Osteocyte (in vitro differentiated cells): ENCODE results near the gene PLEKHG2. TPM values are rescaled to one million over a fixed set of nuclear protein-coding genes. Genes with fewer than 3 reads are reported as not detected.

Source experiments
- DNase-seq: peaks from one replicate; pipeline ENCODE4 v3.0.0; 2021; ENCODE audit warnings: mixed read lengths; ENCODE audit not compliant: unreplicated experiment; ENCODE audit errors: extremely low spot score
- H3K27ac Mint-ChIP-seq: one replicate; pipeline ENCODE4 v1.8.0; 2021; ENCODE audit warnings: mild to moderate bottlenecking, mixed read lengths; ENCODE audit not compliant: unreplicated experiment
- H3K27me3 Mint-ChIP-seq: one replicate; pipeline ENCODE4 v1.8.0; 2021; ENCODE audit warnings: mixed read lengths; ENCODE audit not compliant: unreplicated experiment
- H3K36me3 Mint-ChIP-seq: one replicate; pipeline ENCODE4 v1.8.0; 2021; ENCODE audit warnings: mixed read lengths; ENCODE audit not compliant: unreplicated experiment
- H3K4me1 Mint-ChIP-seq: one replicate; pipeline ENCODE4 v1.8.0; 2021; ENCODE audit warnings: mixed read lengths; ENCODE audit not compliant: unreplicated experiment
- H3K4me3 Mint-ChIP-seq: one replicate; pipeline ENCODE4 v1.8.0; 2021; ENCODE audit warnings: mild to moderate bottlenecking, moderate library complexity, mixed read lengths; ENCODE audit not compliant: unreplicated experiment
- H3K9me3 Mint-ChIP-seq: one replicate; pipeline ENCODE4 v1.8.0; 2021; ENCODE audit warnings: mixed read lengths; ENCODE audit not compliant: unreplicated experiment
- CTCF ChIP-seq: fragments of 200-600 bp; sonication (generic); IDR thresholded peaks from 2 replicates; pipeline ENCODE4 v1.5.0; 2021; ENCODE audit warnings: antibody characterized with exemption, mild to moderate bottlenecking, moderate library complexity
- total RNA-seq: library from RNA; stranded (reverse); gene quantifications from 2 replicates; pipeline ENCODE4 v1.2.1, GENCODE V29; 2021

The PLEKHG2 gene
- total RNA-seq, 1 donor from 2014 or later: 150 TPM

GRCh38 chr19:39381910-39382611 is 30.4 kb upstream of the PLEKHG2 start:
- Mint-ChIP-seq H3K4me3 (no peak overlapping the region), H3K9me3 (no peaks in the 10 kb centered on the region), H3K4me1 (no peaks in the 10 kb centered on the region), H3K36me3 (peaks cover 46% of the 10 kb centered on the region), H3K27me3 (no peaks in the 10 kb centered on the region), H3K27ac (no peak overlapping the region)
- DNase-seq: no peak
- TF ChIP-seq CTCF: no peak

GRCh38 chr19:39382991-39383828 is 29.3 kb upstream of the PLEKHG2 start:
- no peak for DNase-seq
- Mint-ChIP-seq H3K4me3 (no peak overlapping the region), H3K27ac (peak overlapping the region; percentile 53), H3K36me3 (peaks cover 42% of the 10 kb centered on the region), H3K27me3 (no peaks in the 10 kb centered on the region), H3K9me3 (no peaks in the 10 kb centered on the region), H3K4me1 (no peaks in the 10 kb centered on the region)
- no peak for TF ChIP-seq CTCF

DNA sequence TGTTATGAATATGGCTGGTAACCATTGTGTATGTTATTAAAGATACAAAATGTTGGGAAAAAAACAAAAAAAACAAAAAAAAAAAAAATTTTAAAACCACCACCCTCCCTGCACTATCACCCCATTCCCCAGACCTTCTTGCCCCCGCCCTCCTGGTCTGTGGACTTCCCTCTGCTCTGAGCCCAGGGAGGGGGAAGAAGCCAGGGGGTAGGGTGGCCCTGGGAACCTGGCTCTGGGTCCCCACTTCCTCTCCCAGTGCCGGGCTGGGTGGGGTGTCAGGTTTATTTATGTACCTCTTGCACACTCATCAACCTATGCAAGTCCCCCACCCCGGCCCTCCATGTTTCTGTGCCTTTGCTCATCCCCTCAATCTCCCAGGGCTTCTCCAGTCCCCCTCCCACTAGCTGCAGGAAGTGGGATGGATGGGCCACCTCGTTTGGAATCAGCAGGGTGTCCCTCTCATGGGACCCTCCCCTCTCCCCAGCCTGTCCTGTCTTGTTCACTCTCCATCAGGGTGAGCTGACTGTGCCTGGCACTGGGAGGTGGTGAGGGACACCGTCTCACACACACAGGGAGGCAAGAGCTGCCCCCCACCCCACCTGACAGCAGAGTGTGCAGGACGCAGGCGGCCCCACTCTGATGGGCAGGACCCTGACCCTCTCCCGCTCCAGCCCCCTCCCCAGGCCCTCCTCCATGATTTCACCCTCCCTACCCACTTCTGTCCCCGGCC is 27.5 kb upstream of the PLEKHG2 start:
- TF ChIP-seq CTCF: no peak
- DNase-seq: no peak
- Mint-ChIP-seq H3K9me3 (no peaks in the 10 kb centered on the region), H3K4me3 (no peak overlapping the region), H3K4me1 (peaks cover 5% of the 10 kb centered on the region), H3K27ac (peak overlapping the region; percentile 47), H3K36me3 (peaks cover 41% of the 10 kb centered on the region), H3K27me3 (no peaks in the 10 kb centered on the region)

DNA sequence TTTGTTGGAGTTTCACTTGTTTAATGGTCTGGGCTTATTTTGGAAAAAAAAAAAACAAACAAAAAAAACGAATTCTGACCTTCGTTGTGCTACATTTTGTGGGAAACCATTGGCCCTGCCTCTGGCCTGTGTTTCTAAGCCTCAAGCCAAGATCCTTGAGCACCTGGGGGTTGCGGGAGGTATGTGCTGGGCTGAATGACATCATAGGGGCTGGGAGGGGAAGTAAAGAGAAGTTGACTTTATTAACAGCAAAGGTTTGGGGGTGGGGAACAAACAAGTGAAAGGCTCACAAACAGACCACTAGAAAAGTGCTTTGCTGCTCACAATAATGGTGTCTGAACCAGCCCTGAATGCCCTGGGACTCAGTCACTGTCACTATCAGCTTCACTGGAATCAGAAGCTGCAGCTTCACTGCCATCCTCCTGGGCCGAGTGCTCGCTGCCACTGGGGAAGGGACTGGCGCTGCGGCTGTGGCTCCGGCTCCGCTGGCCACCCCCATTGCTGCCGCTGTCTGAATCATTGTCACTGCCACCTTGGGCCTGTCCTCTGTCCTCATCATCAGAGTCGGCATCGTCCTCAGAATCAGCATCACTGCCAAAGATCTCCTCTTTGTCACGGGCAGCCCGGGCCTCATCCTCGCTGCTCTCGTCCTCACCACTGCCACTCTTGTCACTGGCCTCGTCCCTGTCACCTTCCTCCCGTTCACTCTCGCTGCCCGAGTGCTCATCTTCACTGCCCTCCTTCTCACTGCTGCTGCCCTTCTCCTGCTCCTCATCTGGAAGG is 26.6 kb upstream of the PLEKHG2 start:
- Mint-ChIP-seq H3K27me3 (no peaks in the 10 kb centered on the region), H3K4me3 (no peak overlapping the region), H3K9me3 (no peaks in the 10 kb centered on the region), H3K4me1 (peaks cover 9% of the 10 kb centered on the region), H3K27ac (peak overlapping the region; percentile 47), H3K36me3 (peaks cover 40% of the 10 kb centered on the region)
- no peak for TF ChIP-seq CTCF
- DNase-seq: no peak
